GM15510 (cell line): ENCODE data around the gene SORBS2.

Experiments used
- POLR2A ChIP-seq: IDR thresholded peaks from 3 replicates; pipeline ENCODE4 v1.6.1; 2011; ENCODE audit warnings: borderline replicate concordance; ENCODE audit not compliant: insufficient read length; ENCODE audit errors: extremely low read depth

Gene SORBS2

DNA sequence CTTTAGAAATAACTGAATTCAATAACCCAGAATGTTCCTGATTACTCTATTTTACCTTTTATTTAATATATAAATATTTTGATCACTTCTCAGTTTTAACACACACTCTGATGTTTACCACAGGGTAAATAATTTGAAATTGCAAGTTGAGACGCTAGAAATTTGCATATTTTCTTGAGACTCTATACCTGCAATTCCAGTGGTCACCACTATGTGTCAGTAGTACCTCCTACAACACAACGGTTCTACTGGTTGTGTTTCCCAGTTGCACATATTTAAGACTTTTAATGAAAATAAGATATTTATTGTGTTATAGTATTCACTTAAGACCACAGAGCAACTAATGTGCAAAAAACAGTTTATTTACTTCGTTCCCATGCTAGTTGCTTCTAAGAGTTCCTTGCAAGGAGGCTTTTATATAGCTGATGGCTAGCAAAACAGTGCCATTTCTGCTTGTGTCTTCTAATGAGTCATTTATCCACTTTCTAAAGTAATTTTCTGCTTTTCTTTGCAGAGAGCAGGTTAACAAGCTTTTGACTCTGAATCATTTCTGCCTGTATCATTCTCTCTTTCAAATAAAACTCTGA, 177.8 kb downstream of the SORBS2 start:
- no peak for TF ChIP-seq POLR2A

DNA sequence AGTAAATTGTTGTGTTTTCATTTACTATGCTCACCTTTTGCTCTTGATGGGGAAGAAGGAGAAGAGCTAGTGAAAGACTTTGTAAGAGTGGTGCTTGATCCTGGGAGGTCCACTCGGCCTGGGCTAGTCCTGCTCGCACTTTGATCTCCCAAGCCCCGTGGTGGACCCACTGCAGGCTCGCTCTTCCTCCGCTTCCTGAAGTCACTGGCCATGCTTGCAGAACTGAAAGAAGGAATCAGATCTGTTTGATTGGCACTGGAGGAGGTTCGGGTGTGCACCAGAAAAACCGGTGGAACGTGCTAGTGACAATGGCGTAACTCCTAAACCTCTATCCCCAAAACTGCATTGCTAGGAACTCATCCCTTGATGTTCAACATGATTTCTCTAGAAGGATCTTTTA, 185.2 kb downstream of the SORBS2 start:
- no peak for TF ChIP-seq POLR2A

DNA sequence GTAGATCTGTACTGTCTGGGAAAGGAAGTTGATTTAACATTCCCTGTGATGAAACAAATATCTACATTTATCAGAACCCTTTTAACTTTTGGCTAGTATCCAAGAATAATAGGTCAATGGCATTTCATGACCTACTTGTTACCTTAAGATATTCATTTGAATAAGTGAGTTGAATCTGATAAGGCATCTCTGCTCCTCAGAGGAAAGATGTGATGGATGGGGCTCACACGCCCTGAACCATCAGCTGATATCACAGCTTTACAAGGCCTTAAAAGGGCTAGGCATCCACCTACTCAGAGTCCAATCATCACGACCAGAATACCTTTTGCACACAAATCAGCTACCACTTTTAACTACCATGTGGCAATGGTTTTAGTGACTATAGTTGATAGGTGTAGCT, 186.5 kb downstream of the SORBS2 start:
- no peak for TF ChIP-seq POLR2A

DNA sequence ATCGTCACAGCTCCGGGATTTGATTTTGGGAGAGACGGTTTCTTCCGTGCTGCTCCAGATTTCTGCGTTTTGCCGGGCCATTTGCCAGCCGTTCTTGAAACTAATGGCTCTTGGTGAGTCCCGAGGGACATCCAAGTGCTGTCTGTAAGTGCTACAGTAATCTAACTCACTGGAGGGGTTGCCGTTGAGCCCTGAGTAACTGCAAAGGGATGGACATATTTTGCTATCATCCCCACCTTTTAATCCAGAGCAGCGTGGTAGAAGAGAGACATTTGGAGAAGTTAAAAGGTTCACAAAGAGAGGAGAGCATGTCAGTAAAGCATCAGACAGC, 187.8 kb downstream of the SORBS2 start:
- no peak for TF ChIP-seq POLR2A

DNA sequence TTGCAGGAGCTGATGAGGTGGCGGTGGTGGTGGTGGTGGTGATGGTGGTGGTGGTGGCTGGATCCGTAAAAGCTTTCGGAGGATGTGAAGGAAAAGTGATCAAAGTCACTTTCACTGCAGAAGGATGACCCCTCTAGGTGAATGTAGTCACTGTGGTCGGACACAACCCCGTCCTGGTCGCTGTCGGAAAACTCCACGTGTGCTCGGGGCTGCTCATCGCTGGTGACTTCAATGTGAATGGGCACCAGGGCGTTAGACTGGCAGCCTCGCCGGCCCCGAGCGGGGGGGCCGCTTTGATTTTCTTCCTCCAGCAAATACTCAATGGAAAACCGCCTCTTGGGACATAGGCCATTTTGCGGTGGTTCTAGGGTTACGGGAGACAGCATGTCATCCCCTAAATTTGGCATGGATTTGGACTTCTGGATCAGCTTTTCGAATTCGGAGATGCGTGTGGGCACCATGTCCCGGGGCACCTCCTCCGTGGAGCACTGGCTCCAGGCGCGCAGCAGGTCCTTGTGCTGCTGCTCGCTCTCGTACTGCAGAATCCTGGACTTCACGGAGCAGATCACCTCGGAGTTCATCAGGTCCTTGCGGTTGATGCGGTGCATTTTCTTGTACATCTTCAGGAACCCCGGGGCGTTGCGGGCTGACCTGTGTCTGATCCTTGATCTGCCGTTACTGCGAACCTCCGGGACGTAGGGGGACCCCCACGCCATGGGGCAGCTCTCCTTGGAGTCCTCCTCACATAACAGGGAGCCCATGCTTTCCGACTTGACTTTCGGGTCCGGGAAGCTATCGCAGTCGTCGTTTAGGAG, 188.3 kb downstream of the SORBS2 start:
- no peak for TF ChIP-seq POLR2A

DNA sequence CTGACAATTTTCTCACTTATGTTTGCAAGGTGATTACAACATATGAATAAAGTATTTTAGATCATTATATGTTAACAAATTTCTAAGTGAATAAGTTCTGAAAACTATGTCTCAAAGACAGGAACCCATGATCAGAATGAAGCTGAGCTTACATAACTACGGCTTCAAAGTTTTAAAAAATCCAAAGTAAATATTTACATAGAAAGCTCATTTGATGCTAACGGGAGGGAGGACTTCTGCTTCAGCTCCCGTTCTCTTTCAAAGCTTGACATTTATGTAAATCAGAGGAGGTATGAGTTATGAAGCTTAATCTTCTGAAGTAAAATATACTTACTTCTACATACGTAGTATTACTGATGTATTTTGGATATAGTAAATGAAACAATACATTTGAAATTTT, 203.8 kb downstream of the SORBS2 start:
- no peak for TF ChIP-seq POLR2A

DNA sequence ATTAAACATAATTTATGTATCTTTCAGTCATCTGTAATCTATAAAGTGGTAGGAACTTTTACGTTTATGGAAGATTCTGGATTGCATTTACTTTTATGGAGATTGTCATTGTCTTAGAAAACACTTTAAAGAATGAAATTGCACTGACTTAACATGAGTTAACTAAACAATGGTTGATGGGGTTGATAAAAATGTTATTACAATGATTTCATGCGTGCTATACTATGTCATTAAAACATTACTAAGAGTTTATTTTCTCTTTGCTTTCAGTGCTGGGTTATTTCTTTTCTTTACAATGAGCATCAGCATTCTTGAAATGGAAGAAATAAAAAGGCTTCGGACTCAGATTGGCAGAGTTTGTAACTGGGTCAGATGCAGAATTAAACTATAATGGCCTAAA, 209.6 kb downstream of the SORBS2 start:
- no peak for TF ChIP-seq POLR2A

DNA sequence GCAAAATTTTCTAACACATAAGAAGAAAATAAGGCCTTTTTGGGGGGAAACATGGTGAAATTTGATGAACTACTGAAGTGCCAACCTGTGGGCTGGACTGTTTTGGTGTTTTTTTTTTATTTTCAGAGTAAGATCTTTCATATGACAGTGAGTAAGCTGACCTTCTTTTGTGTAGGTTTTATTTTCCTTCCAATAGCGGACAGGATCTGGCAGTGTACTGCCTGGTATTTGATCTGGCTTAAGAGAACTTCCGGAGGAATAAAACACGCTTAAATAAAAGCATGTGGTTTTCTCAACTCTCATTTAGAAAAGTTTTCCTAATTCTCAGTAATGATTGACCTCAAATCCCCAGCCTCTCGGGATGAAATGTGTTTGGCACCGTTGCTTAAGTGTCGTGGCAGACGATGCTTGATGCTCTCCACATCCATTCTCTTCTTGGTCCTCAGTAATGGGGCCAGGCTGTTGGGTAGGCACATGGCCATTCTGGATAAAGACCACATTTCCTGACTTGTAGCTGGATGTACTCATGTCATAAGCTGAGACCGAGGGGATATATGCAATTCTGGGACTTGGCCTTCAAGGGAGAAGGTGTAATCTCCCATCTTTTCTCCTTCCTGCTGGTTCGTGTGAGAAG, 211.1 kb downstream of the SORBS2 start:
- TF ChIP-seq POLR2A = no peak

DNA sequence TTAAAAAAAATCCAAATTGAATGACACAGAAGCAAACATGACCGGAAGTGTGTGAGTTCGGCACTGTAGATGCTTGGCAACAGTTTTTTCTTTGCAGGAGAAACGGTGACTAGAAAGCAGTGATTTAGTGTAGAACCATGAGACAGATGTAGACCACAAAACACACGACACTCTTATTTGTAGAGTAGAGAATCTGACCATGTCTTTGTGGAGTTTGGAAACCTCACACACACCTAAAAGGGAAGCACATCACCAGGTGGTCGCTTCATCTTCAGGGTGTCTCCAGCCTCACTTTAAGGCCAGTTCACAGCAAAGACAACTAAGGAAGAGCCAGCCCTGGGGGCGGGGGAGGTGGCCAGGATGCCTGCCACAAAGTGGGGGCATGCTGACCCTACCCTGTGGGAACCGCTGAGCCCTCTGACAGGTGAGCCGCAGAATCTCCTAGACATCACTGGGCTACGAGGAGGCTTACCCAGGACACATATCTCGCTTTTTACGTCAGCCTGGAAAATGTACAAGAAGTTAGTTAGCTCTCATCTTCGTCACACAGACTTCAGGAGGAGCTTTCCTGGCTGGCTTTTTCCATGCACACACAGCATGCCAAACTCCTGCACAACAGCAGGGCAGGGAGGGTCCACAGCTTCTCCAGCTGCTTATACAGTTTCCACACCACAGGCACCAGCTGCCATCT, 212.3 kb downstream of the SORBS2 start:
- no peak for TF ChIP-seq POLR2A

DNA sequence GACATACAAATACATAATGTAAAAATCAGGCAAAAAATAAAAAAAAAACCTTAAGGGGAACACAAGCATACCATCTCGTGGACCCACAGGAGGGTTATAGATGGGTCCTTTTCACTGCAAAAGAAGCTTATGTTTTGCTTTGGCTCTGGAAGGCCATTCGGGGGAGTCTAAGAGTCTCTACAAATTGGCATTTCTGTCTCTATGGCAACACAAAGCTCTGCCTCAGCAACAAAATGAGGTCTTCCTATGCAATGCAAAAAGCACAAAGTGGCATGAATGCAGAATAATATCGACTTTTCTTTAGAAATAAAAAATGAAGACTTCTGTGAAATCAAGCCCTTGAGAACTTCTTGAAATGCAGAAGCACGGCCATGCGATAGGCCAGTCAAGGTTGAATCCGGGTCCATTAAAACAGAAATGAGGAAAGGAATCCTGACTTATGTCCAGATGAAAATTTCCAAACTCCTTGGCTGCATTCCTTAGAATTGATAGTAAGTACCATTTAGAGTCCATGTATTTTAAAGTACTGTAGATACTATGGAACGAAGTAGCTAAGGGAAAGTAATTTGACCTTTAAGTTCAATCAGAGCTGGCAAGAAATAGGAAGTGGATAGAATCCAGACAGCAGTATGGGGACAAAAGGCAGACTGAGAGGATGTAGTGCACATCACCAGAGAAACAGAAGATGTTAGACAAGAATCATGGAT, 213.0 kb downstream of the SORBS2 start:
- TF ChIP-seq POLR2A = no peak

DNA sequence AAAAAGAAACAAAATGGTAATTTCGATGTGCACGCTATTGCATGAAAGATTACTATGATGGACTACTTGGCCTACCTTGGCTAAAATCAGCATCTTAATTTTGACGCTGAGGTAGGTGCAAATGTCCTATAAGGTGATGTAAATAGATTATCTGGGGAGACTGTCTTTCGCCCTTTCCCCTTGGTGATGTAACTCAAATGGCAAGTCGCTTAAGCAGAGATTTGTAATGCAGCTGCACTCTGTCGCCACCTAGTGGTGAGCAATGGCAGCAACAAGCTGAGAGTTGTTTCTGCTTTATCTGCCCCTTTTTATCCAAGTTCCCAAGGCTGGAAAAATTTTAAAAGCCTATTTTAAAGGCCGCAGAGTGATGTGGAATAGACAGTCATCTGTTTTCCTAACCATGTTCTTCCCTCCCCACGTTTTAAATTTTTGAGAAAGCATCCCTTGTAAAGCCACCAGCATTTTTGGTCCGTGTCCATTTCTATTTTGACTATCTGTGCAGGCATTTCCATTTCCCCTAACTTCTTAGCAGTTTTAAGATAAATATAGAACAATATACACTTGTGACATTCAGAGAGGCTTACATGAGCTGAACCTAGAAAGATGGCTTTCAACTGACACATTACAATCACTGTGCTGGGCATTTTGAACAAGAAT, 214.3 kb downstream of the SORBS2 start:
- TF ChIP-seq POLR2A = no peak

DNA sequence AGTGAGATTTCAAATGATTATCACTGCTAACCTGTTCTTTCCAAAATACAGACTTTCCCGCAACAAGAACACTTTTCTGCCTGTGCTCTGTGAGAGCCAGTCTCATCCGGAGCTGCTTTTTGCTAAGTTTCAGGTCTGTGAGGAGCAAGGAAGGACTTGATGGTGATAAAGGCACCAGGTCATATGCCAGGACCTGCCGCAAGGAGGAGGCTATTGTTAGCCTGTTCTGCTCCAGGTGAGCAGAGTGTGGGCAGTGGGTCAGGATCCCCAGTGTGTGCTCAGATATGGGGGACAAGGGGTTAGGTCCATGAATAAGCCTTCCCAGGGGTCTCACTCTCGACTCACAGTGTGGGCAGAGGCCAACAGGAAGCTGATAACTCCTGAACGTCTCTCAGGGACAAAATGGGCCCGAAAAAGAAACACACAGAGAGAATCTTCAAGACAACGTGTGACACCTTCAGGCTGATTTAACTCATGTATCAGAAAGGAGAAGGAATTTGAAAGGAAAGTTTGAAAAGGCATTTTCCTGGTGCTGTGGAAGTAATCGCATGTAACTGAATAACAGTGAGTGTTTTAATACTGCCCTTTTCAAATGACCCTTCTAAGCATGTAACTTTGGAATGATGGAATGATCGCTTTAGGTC, 219.0 kb downstream of the SORBS2 start:
- TF ChIP-seq POLR2A = no peak

DNA sequence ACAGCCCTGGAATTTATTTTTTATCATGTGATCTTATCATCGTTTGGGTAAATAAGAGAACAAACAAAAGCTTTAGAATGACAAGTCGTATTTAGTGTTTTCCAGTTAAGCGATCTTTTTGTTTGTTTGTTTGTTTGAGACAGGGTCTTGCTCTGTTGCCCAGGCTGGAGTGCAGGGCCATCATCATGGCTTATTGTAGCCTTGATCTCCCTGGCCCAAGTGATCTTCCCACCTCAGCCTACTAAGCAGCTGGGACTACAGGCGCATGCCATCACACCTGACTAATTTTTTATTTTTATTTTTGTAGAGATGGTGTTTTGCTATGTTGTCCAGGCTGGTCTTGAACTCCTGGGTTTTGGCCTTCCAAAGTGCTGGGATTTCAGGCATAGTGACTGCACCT, 219.6 kb downstream of the SORBS2 start:
- TF ChIP-seq POLR2A = no peak

DNA sequence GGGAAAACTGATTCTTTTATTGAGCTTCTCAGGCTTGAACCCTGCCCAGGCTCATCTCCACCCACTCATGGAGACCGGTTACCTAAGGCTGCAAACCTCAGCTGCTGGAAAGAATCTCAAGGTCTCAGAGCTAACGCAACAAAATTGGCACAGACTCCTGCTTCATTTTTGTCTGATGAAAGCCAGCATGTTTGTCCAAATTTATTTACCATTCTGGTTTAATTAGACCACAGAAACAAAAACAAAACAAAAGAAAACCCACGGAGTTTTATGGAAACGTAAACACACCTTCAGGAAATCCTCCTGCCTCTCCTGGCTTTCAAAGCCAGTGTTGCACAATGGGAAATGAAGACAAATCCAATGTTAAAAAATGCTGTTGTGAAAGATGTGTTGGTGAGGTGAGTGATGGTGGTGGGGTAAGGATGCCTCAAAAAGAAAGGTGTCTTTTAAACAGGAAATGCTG, 220.3 kb downstream of the SORBS2 start:
- no peak for TF ChIP-seq POLR2A
